Fibroblast of lung (primary cell): ENCODE results near the gene RNF186.

Experiments used
- CTCF ChIP-seq, 2 donors: IDR thresholded peaks in 1 of 2; conservative IDR thresholded peaks in 1 of 2; 1 replicate in 1 of 2; 2 replicates in 1 of 2; pipeline ENCODE4 v1.5.1; 2011 to 2012; ENCODE audit warnings: low read length in 2 of 2, control low read depth in 1 of 2, inconsistent platforms in 1 of 2, low read depth in 1 of 2, mild to moderate bottlenecking in 1 of 2
- EZH2 ChIP-seq: IDR thresholded peaks from 2 replicates; pipeline ENCODE4 v1.5.1; 2012; ENCODE audit warnings: low read length, control low read depth, mild to moderate bottlenecking; ENCODE audit errors: missing control alignments

DNA sequence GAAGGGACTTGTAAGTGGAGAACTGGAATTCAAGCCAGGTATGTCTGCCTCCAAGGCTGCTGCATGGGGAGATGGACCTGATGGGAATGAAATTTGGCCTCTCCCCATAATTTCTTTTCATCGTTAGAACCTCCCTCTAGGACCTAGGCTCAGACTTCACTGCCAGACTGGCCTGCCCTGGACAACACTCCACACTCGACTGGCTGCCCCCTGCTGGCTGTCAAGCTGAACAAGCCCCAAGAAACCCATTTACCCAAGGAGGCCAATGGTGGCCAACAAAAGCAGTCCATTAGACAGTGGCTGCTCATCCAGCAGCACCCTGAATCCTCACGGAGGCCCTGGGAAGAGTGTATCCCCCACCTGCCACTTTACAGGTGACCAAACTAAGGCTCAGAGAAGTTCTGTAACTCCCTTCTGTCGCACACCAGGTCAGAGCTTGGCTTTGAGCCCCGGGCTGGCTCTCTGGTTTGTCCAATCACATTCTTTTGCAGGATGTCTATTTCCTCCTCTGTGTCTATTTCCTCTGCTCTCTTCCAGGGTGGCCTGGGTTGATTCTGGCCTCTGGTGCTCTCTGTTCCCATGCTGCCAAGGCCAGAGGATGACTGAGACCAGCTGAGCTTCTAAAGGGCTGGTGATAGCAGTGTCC lies 3.8 kb downstream of the RNF186 start:
- peak; percentile 48 to 83 for TF ChIP-seq CTCF (conservative IDR thresholded peaks at IDR 0.05 in 1 of 2, IDR thresholded peaks at IDR 0.05 in 1 of 2; ENCODE audit: low read depth in 1 of 2, low read length in 2 of 2)
- no peak for TF ChIP-seq EZH2
